Natural killer cell treated with Interleukin-12 subunit alpha and Interleukin-12 subunit beta and Interleukin-15 and Interleukin-18, amount 100 ng/mL, for 72 hours (primary cell): ENCODE results near the gene ZNF148. TPM values are rescaled to one million over a fixed set of nuclear protein-coding genes. Genes with fewer than 3 reads are reported as not detected.

ENCODE experiments used
- ATAC-seq, 2 donors: fragments of 150-1000 bp; cut with Tn5 transposase in 1 of 2; sonication (Bioruptor Pico), chemical (Tn5 transposase) in 1 of 2; 2 replicates each; pipeline ENCODE4 v1.10.0; 2021
- DNase-seq: peaks from one replicate; pipeline ENCODE4 v3.0.0; 2022; ENCODE audit warnings: low spot score
- H3K27ac Mint-ChIP-seq, 2 donors: 1 replicate in 1 of 2; 2 replicates in 1 of 2; pipeline ENCODE4 v1.8.0; 2022; ENCODE audit warnings: mixed read lengths in 2 of 2, mild to moderate bottlenecking in 1 of 2, moderate library complexity in 1 of 2
- H3K27me3 Mint-ChIP-seq, 2 donors: 1 replicate in 1 of 2; 2 replicates in 1 of 2; pipeline ENCODE4 v1.8.0; 2022; ENCODE audit warnings: mixed read lengths in 2 of 2
- H3K36me3 Mint-ChIP-seq: one replicate; pipeline ENCODE4 v1.8.0; 2022; ENCODE audit warnings: mixed read lengths
- H3K4me1 Mint-ChIP-seq, 2 donors: 1 replicate in 1 of 2; 2 replicates in 1 of 2; pipeline ENCODE4 v1.8.0; 2022; ENCODE audit warnings: low read depth in 2 of 2, mixed read lengths in 2 of 2, mild to moderate bottlenecking in 1 of 2
- H3K4me3 Mint-ChIP-seq: one replicate; pipeline ENCODE4 v1.8.0; 2022; ENCODE audit warnings: mixed read lengths
- H3K9me3 Mint-ChIP-seq: 2 replicates; pipeline ENCODE4 v1.8.0; 2022; ENCODE audit warnings: mixed read lengths
- total RNA-seq, 2 donors: library from RNA; stranded (reverse); gene quantifications; one replicate each; pipeline ENCODE4 v1.2.3, GENCODE V29; 2022

ZNF148 gene
- total RNA-seq, 2 donors from 2014 or later, result 40.9 to 51.8 TPM

DNA sequence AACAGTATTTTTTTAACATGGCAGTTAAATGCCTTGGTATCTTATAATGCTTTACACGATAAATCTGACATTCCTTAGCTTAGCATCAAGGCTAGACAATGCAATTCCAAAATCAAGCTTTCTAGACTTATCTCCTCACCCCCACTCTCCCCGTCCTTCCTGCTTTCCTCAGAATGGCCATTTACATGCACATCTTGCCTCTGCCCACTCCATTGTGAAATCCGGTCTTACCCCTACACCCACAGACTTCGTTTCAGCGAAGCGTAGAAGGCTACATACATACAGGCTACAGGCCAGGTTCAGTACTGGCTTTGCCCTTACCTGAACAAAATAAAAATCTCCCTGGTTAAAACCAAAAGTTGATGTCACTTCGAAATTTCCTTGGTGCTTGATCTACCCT is 104.0 kb downstream of the ZNF148 start:
- no peak overlapping the region for H3K27ac Mint-ChIP-seq

DNA sequence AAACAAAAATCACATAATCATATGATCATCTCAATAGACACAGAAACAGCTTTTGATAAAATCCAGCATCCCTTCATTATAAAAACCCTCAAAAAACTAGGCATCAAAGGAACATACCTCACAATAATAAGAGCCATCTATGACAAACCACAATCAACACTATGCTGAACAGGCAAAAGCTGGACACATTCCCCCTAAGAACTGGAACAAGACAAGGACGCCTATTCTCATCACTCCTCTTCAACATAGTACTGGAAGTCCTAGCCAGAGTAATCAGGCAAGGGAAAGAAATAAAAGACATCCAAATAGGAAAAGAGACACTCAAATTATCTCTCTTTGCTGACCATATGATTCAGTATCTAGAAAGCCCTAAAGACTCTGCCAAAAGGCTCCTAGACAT is 107.7 kb downstream of the ZNF148 start:
- no peaks in the 10 kb centered on the region for H3K9me3 Mint-ChIP-seq
- H3K27me3 Mint-ChIP-seq, result no peaks in the 10 kb centered on the region
- no peak overlapping the region for H3K27ac Mint-ChIP-seq
- no peak for DNase-seq
- no peak overlapping the region for H3K4me3 Mint-ChIP-seq
- H3K4me1 Mint-ChIP-seq, result peaks cover 20 to 37% of the 10 kb centered on the region in 2 donors
- peaks cover 5% of the 10 kb centered on the region for H3K36me3 Mint-ChIP-seq
- ATAC-seq, result no peak

More for the DNA sequence above, 104.0 kb downstream of the ZNF148 start:
- peaks cover 5% of the 10 kb centered on the region for H3K36me3 Mint-ChIP-seq
- DNase-seq, result no peak
- H3K27me3 Mint-ChIP-seq, result no peaks in the 10 kb centered on the region
- no peak overlapping the region for H3K4me3 Mint-ChIP-seq
- peaks cover 19 to 30% of the 10 kb centered on the region in 2 donors for H3K4me1 Mint-ChIP-seq
- no peaks in the 10 kb centered on the region for H3K9me3 Mint-ChIP-seq
- no peak for ATAC-seq

DNA sequence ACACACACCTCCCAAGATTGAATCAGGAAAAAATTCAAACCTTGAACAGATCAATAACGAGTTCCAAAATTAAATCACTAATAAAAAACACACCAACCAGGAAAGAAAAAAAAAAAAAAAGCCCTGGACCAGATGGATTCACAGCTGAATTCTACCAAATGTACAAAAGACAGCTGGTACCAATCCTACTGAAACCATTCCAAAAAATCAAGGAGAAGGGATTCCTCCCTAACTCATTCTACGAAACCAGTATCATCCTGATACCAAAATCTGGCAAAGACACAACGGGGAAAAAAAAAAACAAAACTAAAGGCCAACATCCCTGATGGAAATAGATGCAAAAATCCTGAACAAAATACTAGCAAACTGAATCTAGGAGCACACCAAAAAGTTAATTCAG is 108.2 kb downstream of the ZNF148 start:
- Mint-ChIP-seq H3K4me3 (no peak overlapping the region), H3K4me1 (peaks cover 20 to 37% of the 10 kb centered on the region in 2 donors), H3K27me3 (no peaks in the 10 kb centered on the region), H3K27ac (no peak overlapping the region), H3K36me3 (peaks cover 3% of the 10 kb centered on the region), H3K9me3 (no peaks in the 10 kb centered on the region)
- no peak for ATAC-seq
- no peak for DNase-seq

DNA sequence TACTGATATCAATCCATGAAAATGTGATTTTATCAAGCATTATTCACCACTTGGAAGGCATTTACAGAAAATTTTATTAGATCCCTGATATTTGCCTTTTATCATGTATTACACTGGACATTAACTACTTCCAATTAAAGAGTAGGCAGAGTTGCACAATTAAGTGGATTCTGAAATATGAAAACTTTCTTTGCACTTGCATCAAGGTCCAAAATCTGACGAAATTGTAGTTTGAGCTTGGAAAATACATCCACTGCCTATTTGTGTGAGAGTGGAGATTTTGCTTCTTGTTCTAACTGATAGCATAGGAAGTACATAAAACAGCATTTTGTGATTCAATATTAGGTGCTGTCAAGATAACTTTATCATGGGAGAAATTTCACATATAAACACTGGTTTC is 113.0 kb downstream of the ZNF148 start:
- Mint-ChIP-seq H3K27me3 (no peaks in the 10 kb centered on the region), H3K9me3 (peaks cover 3% of the 10 kb centered on the region), H3K27ac (no peak overlapping the region), H3K4me3 (no peak overlapping the region), H3K4me1 (peaks cover 19 to 24% of the 10 kb centered on the region in 2 donors), H3K36me3 (peaks cover 7% of the 10 kb centered on the region)
- ATAC-seq (no peak), DNase-seq (no peak)

DNA sequence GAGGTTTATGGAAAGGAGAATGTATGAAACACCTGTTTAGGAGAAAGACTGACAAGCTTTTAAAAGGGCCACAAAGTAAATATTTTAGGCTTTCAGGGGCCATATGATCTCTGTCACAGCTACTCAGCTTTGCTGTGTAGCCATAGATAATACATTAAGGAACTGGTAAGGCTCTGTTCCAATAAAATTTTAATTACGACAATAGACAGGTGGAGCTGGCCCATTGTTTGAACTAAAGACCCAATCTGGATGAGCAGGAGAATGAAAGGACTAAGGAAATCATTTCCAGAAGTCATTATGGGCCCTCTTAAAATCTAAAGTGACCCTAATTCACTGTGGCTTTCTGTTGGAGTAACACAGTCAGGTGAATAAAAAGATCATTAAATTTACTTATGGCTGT is 114.1 kb downstream of the ZNF148 start:
- ATAC-seq (no peak), DNase-seq (no peak)
- Mint-ChIP-seq H3K9me3 (peaks cover 3% of the 10 kb centered on the region), H3K27ac (peak overlapping the region in 1 of 2 donors; percentile 3), H3K4me3 (no peak overlapping the region), H3K27me3 (no peaks in the 10 kb centered on the region), H3K4me1 (peaks cover 12 to 13% of the 10 kb centered on the region in 2 donors), H3K36me3 (peaks cover 13% of the 10 kb centered on the region)

DNA sequence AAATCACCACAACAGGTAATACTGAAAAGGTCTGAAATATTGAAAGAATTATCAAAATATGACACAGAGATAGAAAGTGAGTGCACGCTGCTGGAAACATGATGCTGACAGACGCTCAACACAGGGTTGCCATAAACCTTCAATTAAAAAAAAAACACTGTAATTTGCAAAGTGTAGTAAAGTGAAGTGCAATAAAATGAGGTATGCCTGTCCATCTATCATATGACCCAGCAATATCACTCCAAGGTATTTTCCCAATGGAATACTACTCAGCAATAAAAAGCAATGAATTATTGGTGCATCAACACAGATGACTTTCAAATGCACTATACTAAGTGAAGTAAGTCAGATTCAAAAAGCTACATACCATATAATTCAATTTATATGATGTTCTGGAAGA is 115.0 kb downstream of the ZNF148 start:
- Mint-ChIP-seq H3K36me3 (peaks cover 13% of the 10 kb centered on the region), H3K27me3 (no peaks in the 10 kb centered on the region), H3K4me3 (no peak overlapping the region), H3K9me3 (peaks cover 3% of the 10 kb centered on the region), H3K4me1 (peaks cover 9 to 12% of the 10 kb centered on the region in 2 donors), H3K27ac (peak overlapping the region in 1 of 2 donors; percentile 31)
- DNase-seq, result no peak
- ATAC-seq, result no peak

DNA sequence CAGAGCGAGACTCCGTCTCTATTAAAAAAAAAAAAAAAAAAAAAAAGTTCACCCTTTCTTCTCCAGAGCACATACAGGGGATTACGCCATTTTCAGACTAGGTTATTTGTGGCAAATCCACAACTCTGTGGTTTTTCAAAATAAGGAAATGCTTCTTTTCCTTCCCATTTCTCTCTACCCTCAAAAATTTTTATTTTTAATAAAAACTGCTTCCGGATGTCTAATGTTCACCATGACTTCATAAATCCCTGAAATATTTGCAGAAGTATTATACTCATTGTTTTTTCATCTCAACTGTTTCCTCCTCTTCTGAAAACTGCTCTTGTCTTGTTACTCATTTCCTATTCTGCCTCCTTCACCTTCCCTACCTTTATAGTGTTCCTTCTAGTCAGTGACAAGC is 117.6 kb downstream of the ZNF148 start:
- Mint-ChIP-seq H3K4me1 (peaks cover 12 to 13% of the 10 kb centered on the region in 2 donors), H3K27me3 (no peaks in the 10 kb centered on the region), H3K9me3 (peaks cover 3% of the 10 kb centered on the region), H3K4me3 (no peak overlapping the region), H3K27ac (no peak overlapping the region), H3K36me3 (peaks cover 13% of the 10 kb centered on the region)
- ATAC-seq (no peak), DNase-seq (no peak)

DNA sequence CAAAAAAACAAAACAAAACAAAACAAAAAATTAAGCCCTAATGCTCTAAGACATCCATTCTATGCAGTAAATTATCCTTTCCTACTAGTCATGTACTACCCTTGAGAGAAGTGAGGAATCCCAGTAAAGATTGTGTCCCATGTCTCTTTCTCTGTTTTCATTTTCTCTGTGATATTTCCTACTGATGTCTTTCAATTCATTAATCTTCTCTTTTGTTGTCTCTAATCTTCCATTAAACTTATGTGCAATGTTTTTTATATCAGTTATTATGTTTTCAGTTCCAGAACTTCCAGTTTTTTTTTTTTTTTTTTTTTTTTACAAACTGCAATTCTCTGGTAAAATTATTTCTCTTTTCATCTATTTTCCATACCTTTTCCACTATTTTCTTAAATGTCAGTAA is 118.5 kb downstream of the ZNF148 start:
- Mint-ChIP-seq H3K4me3 (no peak overlapping the region), H3K27ac (no peak overlapping the region), H3K36me3 (peaks cover 13% of the 10 kb centered on the region), H3K27me3 (no peaks in the 10 kb centered on the region), H3K4me1 (peaks cover 13% of the 10 kb centered on the region in 2 donors), H3K9me3 (peaks cover 3% of the 10 kb centered on the region)
- ATAC-seq (no peak), DNase-seq (no peak)

DNA sequence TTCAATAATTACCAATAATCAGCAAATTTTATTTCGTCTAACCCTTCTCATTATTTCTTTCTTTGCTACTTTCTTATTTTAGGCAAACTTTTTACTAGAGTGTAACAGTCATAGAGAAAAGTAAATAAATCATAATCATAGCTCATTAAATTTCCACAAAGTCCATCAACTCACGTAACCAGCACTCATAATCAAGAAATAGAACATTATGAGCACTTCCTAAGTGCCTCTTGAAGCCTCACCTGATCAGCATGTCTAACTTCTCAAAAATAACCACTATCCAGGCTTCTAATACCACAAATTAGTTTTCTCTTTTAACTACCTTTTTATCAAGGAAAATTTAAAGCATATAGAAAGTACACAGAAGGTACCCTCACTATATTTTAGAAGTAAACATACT is 124.2 kb downstream of the ZNF148 start:
- no peak overlapping the region for H3K4me3 Mint-ChIP-seq
- H3K27me3 Mint-ChIP-seq, result no peaks in the 10 kb centered on the region
- DNase-seq (no peak), ATAC-seq (no peak)
- no peak overlapping the region for H3K27ac Mint-ChIP-seq
- no peaks in the 10 kb centered on the region for H3K9me3 Mint-ChIP-seq
- peaks cover 7 to 11% of the 10 kb centered on the region in 2 donors for H3K4me1 Mint-ChIP-seq
- no peaks in the 10 kb centered on the region for H3K36me3 Mint-ChIP-seq

DNA sequence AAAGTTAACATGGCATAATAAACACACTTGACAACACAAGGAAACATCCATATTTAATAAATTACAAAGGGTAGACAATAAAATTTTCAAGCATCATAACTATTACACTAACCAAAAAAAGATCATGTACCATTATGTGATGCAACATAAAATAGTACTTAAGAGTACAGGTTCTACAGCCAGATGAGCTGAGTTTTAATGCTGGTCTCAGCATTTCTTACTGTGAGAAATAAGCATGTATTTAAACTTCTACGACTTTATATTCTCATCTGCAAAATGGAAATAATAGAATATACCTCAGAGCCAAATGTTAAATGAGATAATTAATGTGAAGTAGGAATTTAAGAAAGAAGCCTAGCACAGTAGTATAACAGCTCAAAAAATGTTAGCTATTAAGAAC is 128.9 kb downstream of the ZNF148 start:
- ATAC-seq, result no peak
- H3K4me1 Mint-ChIP-seq, result peaks cover 10 to 16% of the 10 kb centered on the region in 2 donors
- no peaks in the 10 kb centered on the region for H3K27me3 Mint-ChIP-seq
- no peak for DNase-seq
- H3K9me3 Mint-ChIP-seq, result no peaks in the 10 kb centered on the region
- no peak overlapping the region for H3K27ac Mint-ChIP-seq
- H3K36me3 Mint-ChIP-seq, result no peaks in the 10 kb centered on the region
- H3K4me3 Mint-ChIP-seq, result no peak overlapping the region

DNA sequence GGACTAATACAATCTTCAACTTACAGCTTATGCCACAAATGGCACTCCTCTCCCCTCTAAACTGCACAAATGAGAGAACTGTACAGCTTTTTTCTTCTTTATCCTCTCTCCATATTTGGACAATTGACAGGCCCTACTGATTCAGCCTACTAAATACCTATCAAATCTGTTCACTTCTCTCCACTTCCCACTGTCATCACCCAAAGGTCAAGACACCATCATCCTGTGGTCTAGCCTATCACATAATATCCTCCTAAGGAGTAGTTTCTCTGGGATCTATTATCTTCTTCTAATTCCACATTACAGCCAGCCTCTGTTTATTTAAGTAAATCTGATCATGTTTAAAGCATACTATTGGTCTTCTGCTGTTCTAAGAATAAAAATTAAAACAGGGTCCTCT is 129.6 kb downstream of the ZNF148 start:
- H3K4me1 Mint-ChIP-seq, result peaks cover 17 to 20% of the 10 kb centered on the region in 2 donors
- DNase-seq, result no peak
- no peak overlapping the region for H3K27ac Mint-ChIP-seq
- ATAC-seq, result no peak
- no peak overlapping the region for H3K4me3 Mint-ChIP-seq
- H3K36me3 Mint-ChIP-seq, result no peaks in the 10 kb centered on the region
- H3K27me3 Mint-ChIP-seq, result no peaks in the 10 kb centered on the region
- no peaks in the 10 kb centered on the region for H3K9me3 Mint-ChIP-seq

DNA sequence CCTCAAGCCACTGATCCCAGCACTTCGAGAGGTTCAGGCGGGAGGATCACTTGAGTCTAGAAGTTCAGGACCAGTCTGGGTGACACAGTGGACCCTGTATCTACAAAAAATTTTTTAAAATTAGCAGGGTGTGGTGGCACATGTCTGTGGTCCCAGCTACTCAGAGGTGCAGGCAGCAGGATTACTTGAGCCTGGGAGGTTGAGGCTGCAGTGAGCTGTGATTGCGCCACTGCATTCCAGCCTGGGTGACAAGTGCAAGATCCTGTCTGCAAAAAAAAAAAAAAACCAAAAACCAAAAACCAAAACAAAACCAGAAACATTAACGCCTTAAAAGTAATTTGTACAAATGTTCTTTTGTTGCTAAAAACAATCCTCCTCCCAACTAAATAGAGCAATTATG is 134.6 kb downstream of the ZNF148 start:
- H3K36me3 Mint-ChIP-seq, result peaks cover 9% of the 10 kb centered on the region
- DNase-seq, result peak; percentile 63
- peak; percentile 46 to 68 for ATAC-seq
- no peak overlapping the region for H3K4me3 Mint-ChIP-seq
- no peaks in the 10 kb centered on the region for H3K27me3 Mint-ChIP-seq
- peak overlapping the region in 1 of 2 donors; percentile 36 for H3K27ac Mint-ChIP-seq
- no peaks in the 10 kb centered on the region for H3K9me3 Mint-ChIP-seq
- H3K4me1 Mint-ChIP-seq, result peaks cover 32 to 38% of the 10 kb centered on the region in 2 donors

DNA sequence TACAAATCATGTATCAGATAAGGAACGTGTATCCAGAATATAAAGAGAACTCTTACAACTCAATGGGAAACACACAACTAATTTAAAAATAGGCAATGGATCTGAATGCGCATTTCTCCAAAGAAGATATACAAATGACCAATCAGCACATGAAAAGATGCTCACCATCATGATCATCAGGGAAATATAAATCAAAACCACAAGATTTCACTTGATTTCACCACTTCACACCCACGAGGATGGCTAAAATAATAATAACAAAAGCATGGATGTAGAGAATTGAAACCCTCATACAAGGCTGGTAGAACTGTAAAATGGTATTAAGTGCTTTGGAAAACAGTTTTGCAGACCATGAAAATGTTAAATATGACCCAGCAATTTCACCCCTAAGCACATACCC is 135.9 kb downstream of the ZNF148 start:
- peaks cover 14% of the 10 kb centered on the region for H3K36me3 Mint-ChIP-seq
- H3K9me3 Mint-ChIP-seq, result no peaks in the 10 kb centered on the region
- no peaks in the 10 kb centered on the region for H3K27me3 Mint-ChIP-seq
- H3K4me1 Mint-ChIP-seq, result peaks cover 29 to 38% of the 10 kb centered on the region in 2 donors
- no peak for DNase-seq
- no peak overlapping the region for H3K4me3 Mint-ChIP-seq
- H3K27ac Mint-ChIP-seq, result no peak overlapping the region
- no peak for ATAC-seq

DNA sequence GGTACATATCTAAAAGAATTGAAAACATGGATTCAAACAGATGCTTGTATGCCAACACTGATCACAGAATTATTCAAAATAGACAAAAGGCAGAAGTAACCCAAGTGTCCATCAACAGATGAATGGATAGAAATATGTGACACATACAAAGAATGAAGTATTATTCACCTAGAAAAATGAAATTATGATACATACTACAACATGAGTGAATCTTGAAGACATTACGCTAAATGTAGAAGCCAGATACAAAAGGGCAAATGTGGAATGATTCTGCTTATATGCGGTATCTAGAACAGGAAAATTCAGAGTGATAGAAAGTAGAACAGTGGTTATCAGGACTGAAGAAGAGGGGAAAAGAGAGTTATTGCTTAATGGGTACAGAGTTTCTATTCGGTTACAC is 136.4 kb downstream of the ZNF148 start:
- Mint-ChIP-seq H3K27ac (no peak overlapping the region), H3K36me3 (peaks cover 14% of the 10 kb centered on the region), H3K4me3 (no peak overlapping the region), H3K9me3 (no peaks in the 10 kb centered on the region), H3K4me1 (peaks cover 29 to 38% of the 10 kb centered on the region in 2 donors), H3K27me3 (no peaks in the 10 kb centered on the region)
- ATAC-seq (no peak), DNase-seq (no peak)

DNA sequence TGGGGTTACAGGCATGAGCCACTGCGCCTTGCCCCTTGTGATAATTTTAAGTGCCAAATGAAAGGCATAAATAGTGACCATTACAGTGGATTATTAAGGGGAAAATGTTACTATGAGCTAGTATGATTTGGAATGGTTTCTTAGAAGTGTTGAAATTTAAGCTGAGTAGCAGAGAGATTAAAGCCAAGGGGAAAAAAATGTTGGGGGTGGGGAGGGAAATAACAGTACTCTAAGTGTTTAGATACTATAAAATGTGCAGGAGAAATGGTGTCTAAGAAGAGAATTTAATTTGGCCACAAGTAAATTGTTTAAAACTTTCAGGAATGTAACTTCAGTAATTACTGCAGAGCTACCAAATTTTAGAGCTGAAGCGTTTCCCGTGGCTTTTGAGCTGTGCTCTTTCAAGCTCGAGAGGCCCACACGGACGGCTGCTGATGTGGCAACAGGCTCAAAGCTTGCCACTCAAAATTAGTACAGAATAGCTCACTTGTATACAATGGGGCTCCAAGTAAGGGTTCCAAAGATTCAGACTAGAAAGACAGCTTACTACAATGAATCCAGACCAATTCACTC is 138.7 kb downstream of the ZNF148 start:
- DNase-seq, result no peak
- H3K36me3 Mint-ChIP-seq, result peaks cover 29% of the 10 kb centered on the region
- H3K9me3 Mint-ChIP-seq, result no peaks in the 10 kb centered on the region
- no peak overlapping the region for H3K27ac Mint-ChIP-seq
- H3K4me3 Mint-ChIP-seq, result no peak overlapping the region
- H3K4me1 Mint-ChIP-seq, result peaks cover 40 to 53% of the 10 kb centered on the region in 2 donors
- H3K27me3 Mint-ChIP-seq, result no peaks in the 10 kb centered on the region
- ATAC-seq, result no peak
